Stimulated activated naive CD8-positive, alpha-beta T cell treated with anti-CD3 and anti-CD28 coated beads, Interleukin-15, Interleukin-2, amounts not matched to agents 100 ng/mL and 50 ng/mL, for 24 hours (primary cell): ENCODE data around the gene BANF2.

Source experiments
- H3K27ac Mint-ChIP-seq: one replicate; pipeline ENCODE4 v1.8.0; 2021; ENCODE audit warnings: mild to moderate bottlenecking, mixed read lengths
- H3K27me3 Mint-ChIP-seq: one replicate; pipeline ENCODE4 v1.8.0; 2021; ENCODE audit warnings: mixed read lengths
- H3K36me3 Mint-ChIP-seq: one replicate; pipeline ENCODE4 v1.8.0; 2021; ENCODE audit warnings: low read depth, mixed read lengths
- H3K4me1 Mint-ChIP-seq: one replicate; pipeline ENCODE4 v1.8.0; 2021; ENCODE audit warnings: low read depth, mixed read lengths
- H3K4me3 Mint-ChIP-seq: one replicate; pipeline ENCODE4 v1.8.0; 2021; ENCODE audit warnings: mild to moderate bottlenecking, mixed read lengths
- H3K9me3 Mint-ChIP-seq: one replicate; pipeline ENCODE4 v1.8.0; 2021; ENCODE audit warnings: mixed read lengths

BANF2 gene

GRCh38 chr20:17743677-17744076 lies 43.9 kb downstream of the BANF2 start:
- no peak overlapping the region for H3K27ac Mint-ChIP-seq
- no peaks in the 10 kb centered on the region for H3K4me1 Mint-ChIP-seq
- H3K4me3 Mint-ChIP-seq, result no peak overlapping the region
- no peaks in the 10 kb centered on the region for H3K9me3 Mint-ChIP-seq
- no peaks in the 10 kb centered on the region for H3K36me3 Mint-ChIP-seq
- peaks cover 4% of the 10 kb centered on the region for H3K27me3 Mint-ChIP-seq

- no peak overlapping the region for H3K4me3 Mint-ChIP-seq
- H3K27ac Mint-ChIP-seq, result no peak overlapping the region
- H3K36me3 Mint-ChIP-seq, result no peaks in the 10 kb centered on the region
- peaks cover under 1% of the 10 kb centered on the region for H3K27me3 Mint-ChIP-seq
- H3K9me3 Mint-ChIP-seq, result no peaks in the 10 kb centered on the region
- no peaks in the 10 kb centered on the region for H3K4me1 Mint-ChIP-seq
Measured at GRCh38 chr20:17747431-17747846, 47.7 kb downstream of the BANF2 start.

DNA sequence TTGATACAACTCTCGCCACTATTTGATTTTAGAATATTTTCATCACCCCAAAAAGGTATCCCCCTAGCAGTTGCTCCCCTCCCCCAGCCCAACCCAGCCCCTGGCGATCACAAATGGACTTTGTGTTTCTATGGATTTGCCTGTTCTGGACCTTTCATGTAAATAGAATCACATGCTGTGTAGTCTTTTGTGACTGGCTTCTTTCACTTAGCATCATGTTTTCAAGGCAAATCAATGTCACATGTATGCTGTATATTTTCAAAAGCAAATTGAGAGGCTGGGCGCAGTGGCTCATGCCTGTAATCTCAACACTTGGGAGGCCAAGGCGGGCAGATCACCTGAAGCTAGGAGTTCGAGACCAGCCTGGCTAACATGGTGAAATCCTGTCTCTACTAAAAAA lies 48.5 kb downstream of the BANF2 start:
- no peak overlapping the region for H3K27ac Mint-ChIP-seq
- no peaks in the 10 kb centered on the region for H3K9me3 Mint-ChIP-seq
- H3K4me3 Mint-ChIP-seq, result no peak overlapping the region
- H3K4me1 Mint-ChIP-seq, result no peaks in the 10 kb centered on the region
- no peaks in the 10 kb centered on the region for H3K36me3 Mint-ChIP-seq
- peaks cover 4% of the 10 kb centered on the region for H3K27me3 Mint-ChIP-seq

GRCh38 chr20:17749626-17749977 lies 49.8 kb downstream of the BANF2 start:
- Mint-ChIP-seq H3K36me3 (no peaks in the 10 kb centered on the region), H3K4me3 (no peak overlapping the region), H3K9me3 (no peaks in the 10 kb centered on the region), H3K4me1 (no peaks in the 10 kb centered on the region), H3K27ac (no peak overlapping the region), H3K27me3 (peaks cover 15% of the 10 kb centered on the region)

DNA sequence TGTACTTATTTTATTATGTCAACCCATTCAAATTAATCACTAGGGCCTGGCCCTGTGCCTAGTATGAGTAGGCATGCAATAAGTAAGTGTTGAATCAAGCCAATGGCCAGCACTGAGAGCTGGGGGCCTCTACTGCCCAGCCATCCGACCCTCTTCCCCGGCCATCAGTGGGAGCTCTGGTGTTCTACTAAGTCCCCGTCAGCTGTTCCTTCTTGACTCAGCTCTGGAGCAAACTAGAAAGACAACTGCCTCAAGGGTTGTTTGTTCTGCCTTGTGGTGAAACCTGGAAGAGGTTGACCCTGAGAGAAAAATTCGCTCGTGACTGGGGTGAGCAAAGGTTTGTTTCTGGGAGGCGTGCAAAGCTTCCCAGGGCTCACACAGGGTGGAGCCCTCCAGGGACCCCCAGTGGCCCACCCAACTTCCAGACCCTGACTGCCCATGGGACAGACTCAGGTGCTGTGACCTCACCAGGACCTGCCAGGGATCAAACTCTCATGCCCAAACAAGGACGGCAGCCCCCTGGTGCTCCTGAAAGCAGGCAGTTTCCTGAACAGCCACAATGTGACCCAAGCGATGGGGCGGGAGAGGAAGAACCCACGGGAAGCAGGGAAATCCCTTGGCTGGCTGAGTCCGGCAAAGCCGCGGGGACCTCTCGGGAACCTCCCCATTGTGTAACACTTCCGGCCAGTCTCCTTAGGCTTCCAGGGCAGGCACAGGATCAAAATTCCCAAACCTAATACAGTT lies 50.4 kb downstream of the BANF2 start:
- Mint-ChIP-seq H3K27me3 (peaks cover 15% of the 10 kb centered on the region), H3K9me3 (no peaks in the 10 kb centered on the region), H3K27ac (no peak overlapping the region), H3K4me1 (no peaks in the 10 kb centered on the region), H3K36me3 (no peaks in the 10 kb centered on the region), H3K4me3 (no peak overlapping the region)

DNA sequence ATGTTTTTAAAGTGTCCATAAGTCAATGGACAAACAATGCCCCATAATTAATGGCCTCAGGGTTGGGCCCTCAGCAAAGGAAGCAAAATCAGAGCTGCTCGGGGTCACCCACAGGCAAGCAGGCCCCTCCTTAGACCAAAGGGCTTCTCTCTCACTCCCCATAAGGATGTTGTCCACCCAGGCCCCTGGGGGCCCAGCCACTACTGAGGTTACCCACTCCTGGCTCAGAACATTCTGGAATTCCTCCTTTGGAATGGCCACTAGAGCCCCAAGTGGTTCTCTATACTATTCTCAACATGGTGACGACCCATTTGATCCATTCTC lies 50.9 kb downstream of the BANF2 start:
- Mint-ChIP-seq H3K27me3 (peaks cover 15% of the 10 kb centered on the region), H3K9me3 (no peaks in the 10 kb centered on the region), H3K4me3 (no peak overlapping the region), H3K27ac (no peak overlapping the region), H3K4me1 (no peaks in the 10 kb centered on the region), H3K36me3 (no peaks in the 10 kb centered on the region)

DNA sequence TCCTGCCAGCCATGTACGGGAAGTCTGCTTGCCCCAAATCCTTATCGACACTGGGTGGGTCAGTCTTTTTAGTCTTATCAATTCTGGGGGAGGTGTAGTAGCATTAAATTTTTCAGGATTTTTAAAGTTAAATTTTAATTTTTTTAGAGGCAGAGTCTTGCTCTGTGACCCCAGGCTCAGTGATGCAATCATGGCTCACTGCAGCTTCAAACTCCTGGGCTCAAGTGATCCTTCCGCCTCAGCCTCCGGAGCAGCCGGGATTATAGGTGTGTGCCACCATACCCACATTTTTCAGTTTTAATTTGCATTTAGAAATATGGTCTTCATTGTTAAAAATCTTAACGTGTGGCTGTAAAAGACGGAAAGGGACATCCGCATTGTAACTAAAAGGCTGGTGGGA lies 51.9 kb downstream of the BANF2 start:
- no peak overlapping the region for H3K4me3 Mint-ChIP-seq
- no peaks in the 10 kb centered on the region for H3K9me3 Mint-ChIP-seq
- no peaks in the 10 kb centered on the region for H3K4me1 Mint-ChIP-seq
- no peaks in the 10 kb centered on the region for H3K36me3 Mint-ChIP-seq
- no peak overlapping the region for H3K27ac Mint-ChIP-seq
- peaks cover 15% of the 10 kb centered on the region for H3K27me3 Mint-ChIP-seq

GRCh38 chr20:17752459-17752858 lies 52.7 kb downstream of the BANF2 start:
- no peaks in the 10 kb centered on the region for H3K9me3 Mint-ChIP-seq
- H3K36me3 Mint-ChIP-seq, result no peaks in the 10 kb centered on the region
- H3K4me3 Mint-ChIP-seq, result no peak overlapping the region
- H3K27me3 Mint-ChIP-seq, result peaks cover 15% of the 10 kb centered on the region
- no peak overlapping the region for H3K27ac Mint-ChIP-seq
- no peaks in the 10 kb centered on the region for H3K4me1 Mint-ChIP-seq

- Mint-ChIP-seq H3K36me3 (no peaks in the 10 kb centered on the region), H3K27me3 (peaks cover 15% of the 10 kb centered on the region), H3K4me3 (no peak overlapping the region), H3K27ac (no peak overlapping the region), H3K9me3 (peaks cover 7% of the 10 kb centered on the region), H3K4me1 (no peaks in the 10 kb centered on the region)
Measured at GRCh38 chr20:17753516-17753915, 53.8 kb downstream of the BANF2 start.

GRCh38 chr20:17756529-17756928 lies 56.8 kb downstream of the BANF2 start:
- Mint-ChIP-seq H3K9me3 (peaks cover 11% of the 10 kb centered on the region), H3K36me3 (no peaks in the 10 kb centered on the region), H3K27me3 (peaks cover 15% of the 10 kb centered on the region), H3K4me3 (no peak overlapping the region), H3K4me1 (no peaks in the 10 kb centered on the region), H3K27ac (no peak overlapping the region)

GRCh38 chr20:17757496-17757895 lies 57.7 kb downstream of the BANF2 start:
- peaks cover 11% of the 10 kb centered on the region for H3K9me3 Mint-ChIP-seq
- H3K27ac Mint-ChIP-seq, result no peak overlapping the region
- peaks cover 14% of the 10 kb centered on the region for H3K27me3 Mint-ChIP-seq
- no peak overlapping the region for H3K4me3 Mint-ChIP-seq
- H3K36me3 Mint-ChIP-seq, result no peaks in the 10 kb centered on the region
- H3K4me1 Mint-ChIP-seq, result no peaks in the 10 kb centered on the region

DNA sequence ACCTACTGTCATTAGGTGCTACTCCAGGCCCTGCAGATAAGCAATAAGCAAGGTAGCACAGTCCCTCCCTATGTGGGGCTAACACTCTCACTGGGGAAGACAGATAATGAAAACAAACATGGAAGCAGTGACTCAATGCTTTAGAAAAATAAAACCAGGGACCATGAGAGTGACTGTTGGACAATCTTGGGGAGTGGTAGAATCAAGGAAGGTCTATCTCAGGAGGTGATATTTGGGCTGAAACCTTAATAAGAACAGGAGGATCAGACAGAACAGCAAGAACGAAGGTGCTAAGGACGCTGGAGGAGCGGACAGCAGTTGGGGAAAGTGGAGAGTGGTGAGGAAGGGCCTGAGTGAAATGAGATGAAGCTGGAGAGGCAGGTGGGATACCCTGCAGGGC lies 58.2 kb downstream of the BANF2 start:
- H3K27ac Mint-ChIP-seq, result no peak overlapping the region
- no peaks in the 10 kb centered on the region for H3K36me3 Mint-ChIP-seq
- H3K4me3 Mint-ChIP-seq, result no peak overlapping the region
- H3K9me3 Mint-ChIP-seq, result peaks cover 11% of the 10 kb centered on the region
- H3K4me1 Mint-ChIP-seq, result peaks cover under 1% of the 10 kb centered on the region
- H3K27me3 Mint-ChIP-seq, result peaks cover 12% of the 10 kb centered on the region

DNA sequence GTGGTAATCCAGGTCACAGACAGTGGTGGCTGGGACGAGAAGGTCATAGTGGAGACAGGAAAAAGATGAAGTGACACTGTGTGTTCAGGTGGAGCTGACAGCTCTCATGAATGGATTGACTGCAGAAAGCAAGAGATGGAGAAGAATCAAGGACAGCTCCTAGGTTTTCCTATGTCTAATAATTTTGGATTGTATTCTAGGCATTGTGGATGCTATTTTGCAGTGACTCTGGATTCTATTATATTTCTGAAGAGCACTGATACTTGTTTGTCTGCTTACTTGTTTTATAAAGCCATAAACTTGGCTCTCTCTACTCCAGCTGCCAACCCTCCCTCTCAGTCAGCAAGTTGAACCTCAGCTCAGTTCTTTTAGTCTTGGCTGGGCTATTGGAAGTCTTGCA lies 58.7 kb downstream of the BANF2 start:
- Mint-ChIP-seq H3K4me1 (peaks cover 3% of the 10 kb centered on the region), H3K9me3 (peaks cover 11% of the 10 kb centered on the region), H3K4me3 (no peak overlapping the region), H3K27ac (no peak overlapping the region), H3K36me3 (no peaks in the 10 kb centered on the region), H3K27me3 (peaks cover 13% of the 10 kb centered on the region)

- no peak overlapping the region for H3K27ac Mint-ChIP-seq
- H3K36me3 Mint-ChIP-seq, result no peaks in the 10 kb centered on the region
- peaks cover 3% of the 10 kb centered on the region for H3K4me1 Mint-ChIP-seq
- peaks cover 11% of the 10 kb centered on the region for H3K9me3 Mint-ChIP-seq
- H3K27me3 Mint-ChIP-seq, result peaks cover 3% of the 10 kb centered on the region
- H3K4me3 Mint-ChIP-seq, result no peak overlapping the region
Measured at GRCh38 chr20:17759449-17759848, 59.7 kb downstream of the BANF2 start.

GRCh38 chr20:17761604-17762003 lies 61.8 kb downstream of the BANF2 start:
- peaks cover 7% of the 10 kb centered on the region for H3K27me3 Mint-ChIP-seq
- peaks cover 11% of the 10 kb centered on the region for H3K9me3 Mint-ChIP-seq
- H3K36me3 Mint-ChIP-seq, result no peaks in the 10 kb centered on the region
- peaks cover 5% of the 10 kb centered on the region for H3K4me1 Mint-ChIP-seq
- no peak overlapping the region for H3K27ac Mint-ChIP-seq
- H3K4me3 Mint-ChIP-seq, result no peak overlapping the region

DNA sequence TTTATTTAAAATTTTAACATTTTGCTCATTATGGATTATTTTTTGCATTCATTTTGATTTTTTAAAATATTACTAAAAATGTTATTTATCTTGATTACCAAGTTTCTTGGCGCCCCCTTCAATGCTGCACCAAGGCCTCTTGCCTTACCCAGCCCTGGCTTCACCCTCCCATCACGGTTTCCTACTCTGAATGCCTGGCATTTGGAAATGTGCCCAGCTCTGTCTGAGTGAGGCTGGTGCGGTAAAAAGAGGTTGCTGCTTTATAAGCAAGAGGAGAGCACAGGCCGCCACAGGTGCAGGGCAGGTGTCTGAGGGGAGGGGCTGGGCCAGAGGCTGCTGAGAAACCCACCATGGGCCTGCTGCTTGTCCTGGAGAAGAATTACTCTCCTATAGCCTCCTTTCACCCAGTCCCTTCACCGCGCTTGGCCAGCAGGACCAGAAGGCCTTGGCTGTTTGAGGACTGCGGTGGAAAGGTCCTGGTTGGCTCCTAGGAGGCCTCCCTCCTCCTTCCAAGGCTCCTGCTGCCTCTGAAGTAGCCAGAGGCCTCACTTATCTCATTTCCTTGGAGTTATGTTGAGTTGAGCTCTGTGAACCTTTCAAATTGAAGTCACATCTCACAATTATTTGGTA lies 62.6 kb downstream of the BANF2 start:
- Mint-ChIP-seq H3K27ac (no peak overlapping the region), H3K36me3 (no peaks in the 10 kb centered on the region), H3K4me1 (peaks cover 8% of the 10 kb centered on the region), H3K9me3 (peaks cover 11% of the 10 kb centered on the region), H3K27me3 (peaks cover 7% of the 10 kb centered on the region), H3K4me3 (no peak overlapping the region)
